NT2/D1 (cell line): ENCODE measurements around the gene SMAD1.

Experiments used
- DNase-seq: peaks from one replicate; pipeline ENCODE4 v3.0.0-alpha.2; 2011; ENCODE audit warnings: low read depth, low spot score
- H3K27me3 ChIP-seq: 2 replicates; pipeline ENCODE4 v1.6.0; 2011; ENCODE audit warnings: mild to moderate bottlenecking; ENCODE audit not compliant: insufficient read length, insufficient read depth
- H3K36me3 ChIP-seq: 2 replicates; pipeline ENCODE4 v1.6.1; 2011; ENCODE audit warnings: mild to moderate bottlenecking, low read length, mixed read lengths; ENCODE audit not compliant: insufficient read depth, insufficient read length
- H3K4me1 ChIP-seq: 2 replicates; pipeline ENCODE4 v1.5.1; 2011; ENCODE audit not compliant: insufficient read depth, insufficient read length
- H3K4me3 ChIP-seq: 2 replicates; pipeline ENCODE4 v1.5.1; 2011; ENCODE audit warnings: low read depth; ENCODE audit not compliant: insufficient read length
- H3K9ac ChIP-seq: 2 replicates; pipeline ENCODE4 v1.6.0; 2011; ENCODE audit warnings: low read depth; ENCODE audit not compliant: insufficient read length
- H3K9me3 ChIP-seq: 2 replicates; pipeline ENCODE4 v1.5.1; 2011; ENCODE audit warnings: mild to moderate bottlenecking, low read length; ENCODE audit not compliant: insufficient read depth
- SUZ12 ChIP-seq: IDR thresholded peaks from 2 replicates; pipeline ENCODE4 v1.6.1; 2011; ENCODE audit not compliant: insufficient read length, insufficient read depth; ENCODE audit errors: extremely low read depth
- YY1 ChIP-seq: IDR thresholded peaks from 2 replicates; pipeline ENCODE4 v1.6.1; 2011; ENCODE audit not compliant: insufficient read length, insufficient read depth
- ZNF274 ChIP-seq: IDR thresholded peaks from 2 replicates; pipeline ENCODE4 v1.6.1; 2011; ENCODE audit warnings: mild to moderate bottlenecking, low read depth, low read length

The SMAD1 gene

DNA sequence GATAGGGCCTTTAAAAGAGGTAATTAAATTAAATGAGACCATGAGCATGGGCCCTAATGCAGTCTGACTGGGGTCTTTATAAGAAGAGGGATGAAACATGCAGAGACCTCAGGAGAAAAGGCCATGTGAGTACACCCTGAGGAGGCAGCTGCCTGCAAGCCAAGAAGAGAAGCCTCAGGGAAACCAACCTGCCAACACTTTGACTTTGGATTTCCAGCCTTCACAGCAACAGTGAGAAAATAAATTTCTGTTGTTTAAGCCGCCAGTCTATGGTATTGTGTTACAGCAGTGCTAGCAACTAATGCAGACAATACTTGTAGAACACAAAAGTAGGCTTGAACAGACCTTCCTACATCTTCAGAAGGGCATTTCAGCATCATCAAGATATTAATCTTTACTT is 52.3 kb downstream of the SMAD1 start:
- no peak for TF ChIP-seq SUZ12
- TF ChIP-seq ZNF274: no peak
- no peak for TF ChIP-seq YY1
- DNase-seq: no peak

GRCh38 chr4:145535202-145535601 is 53.5 kb downstream of the SMAD1 start:
- Histone ChIP-seq H3K4me3 (no peak overlapping the region), H3K9me3 (no peaks in the 10 kb centered on the region), H3K4me1 (no peaks in the 10 kb centered on the region), H3K9ac (no peak overlapping the region), H3K36me3 (peaks cover 2% of the 10 kb centered on the region), H3K27me3 (no peaks in the 10 kb centered on the region)
- no peak for DNase-seq
- TF ChIP-seq ZNF274 (no peak), SUZ12 (no peak), YY1 (no peak)

More for the DNA sequence above, 52.3 kb downstream of the SMAD1 start:
- no peak overlapping the region for H3K9ac ChIP-seq
- no peaks in the 10 kb centered on the region for H3K9me3 ChIP-seq
- no peaks in the 10 kb centered on the region for H3K4me1 ChIP-seq
- no peaks in the 10 kb centered on the region for H3K27me3 ChIP-seq
- H3K36me3 ChIP-seq: no peaks in the 10 kb centered on the region
- no peak overlapping the region for H3K4me3 ChIP-seq

- Histone ChIP-seq H3K27me3 (no peaks in the 10 kb centered on the region), H3K9ac (no peak overlapping the region), H3K36me3 (peaks cover 2% of the 10 kb centered on the region), H3K4me3 (no peak overlapping the region), H3K9me3 (no peaks in the 10 kb centered on the region), H3K4me1 (no peaks in the 10 kb centered on the region)
- TF ChIP-seq SUZ12 (no peak), YY1 (no peak), ZNF274 (no peak)
- no peak for DNase-seq
Measured at GRCh38 chr4:145536044-145536443, 54.4 kb downstream of the SMAD1 start.

DNA sequence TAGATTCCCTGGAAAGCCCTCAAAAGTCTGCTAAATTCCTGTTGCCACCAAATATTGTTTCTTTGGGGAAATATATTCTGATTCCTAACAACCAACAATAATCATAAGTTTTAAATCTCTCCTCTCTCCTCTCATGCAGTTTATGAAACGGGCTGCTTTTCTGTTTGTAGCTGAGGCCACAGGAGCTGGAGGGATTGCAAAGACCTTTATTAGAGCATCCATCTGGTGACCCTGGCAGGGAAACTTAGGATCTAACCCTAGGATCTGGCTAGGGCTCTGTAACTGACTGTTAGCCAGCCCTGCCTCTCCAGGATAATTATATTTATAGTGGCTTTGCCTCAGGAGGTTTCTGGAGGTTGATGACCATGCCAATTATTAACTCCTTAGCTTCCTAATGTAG is 56.9 kb downstream of the SMAD1 start:
- no peak for DNase-seq
- TF ChIP-seq SUZ12 (no peak), ZNF274 (no peak), YY1 (no peak)
- Histone ChIP-seq H3K9ac (no peak overlapping the region), H3K27me3 (no peaks in the 10 kb centered on the region), H3K4me3 (no peak overlapping the region), H3K4me1 (no peaks in the 10 kb centered on the region), H3K36me3 (peaks cover 5% of the 10 kb centered on the region), H3K9me3 (no peaks in the 10 kb centered on the region)

DNA sequence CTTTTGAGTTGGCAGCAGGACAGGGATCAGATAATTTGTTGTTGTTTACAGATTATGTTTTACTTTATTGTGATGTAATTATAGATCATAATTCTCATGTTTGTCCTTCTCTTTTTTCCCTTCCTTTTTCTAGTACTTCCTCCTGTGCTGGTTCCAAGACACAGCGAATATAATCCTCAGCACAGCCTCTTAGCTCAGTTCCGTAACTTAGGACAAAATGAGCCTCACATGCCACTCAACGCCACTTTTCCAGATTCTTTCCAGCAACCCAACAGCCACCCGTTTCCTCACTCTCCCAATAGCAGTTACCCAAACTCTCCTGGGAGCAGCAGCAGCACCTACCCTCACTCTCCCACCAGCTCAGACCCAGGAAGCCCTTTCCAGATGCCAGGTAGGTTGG is 58.0 kb downstream of the SMAD1 start:
- no peak for TF ChIP-seq ZNF274
- TF ChIP-seq SUZ12: no peak
- no peak for TF ChIP-seq YY1
- H3K4me1 ChIP-seq: no peaks in the 10 kb centered on the region
- no peak overlapping the region for H3K4me3 ChIP-seq
- no peaks in the 10 kb centered on the region for H3K9me3 ChIP-seq
- DNase-seq: no peak
- H3K27me3 ChIP-seq: no peaks in the 10 kb centered on the region
- peaks cover 5% of the 10 kb centered on the region for H3K36me3 ChIP-seq
- no peak overlapping the region for H3K9ac ChIP-seq

- no peaks in the 10 kb centered on the region for H3K4me1 ChIP-seq
- no peak for DNase-seq
- H3K4me3 ChIP-seq: no peak overlapping the region
- TF ChIP-seq ZNF274: no peak
- TF ChIP-seq SUZ12: no peak
- no peak for TF ChIP-seq YY1
- no peaks in the 10 kb centered on the region for H3K27me3 ChIP-seq
- no peaks in the 10 kb centered on the region for H3K9me3 ChIP-seq
- H3K36me3 ChIP-seq: peaks cover 5% of the 10 kb centered on the region
- no peak overlapping the region for H3K9ac ChIP-seq
Measured at GRCh38 chr4:145540235-145540634, 58.6 kb downstream of the SMAD1 start.

DNA sequence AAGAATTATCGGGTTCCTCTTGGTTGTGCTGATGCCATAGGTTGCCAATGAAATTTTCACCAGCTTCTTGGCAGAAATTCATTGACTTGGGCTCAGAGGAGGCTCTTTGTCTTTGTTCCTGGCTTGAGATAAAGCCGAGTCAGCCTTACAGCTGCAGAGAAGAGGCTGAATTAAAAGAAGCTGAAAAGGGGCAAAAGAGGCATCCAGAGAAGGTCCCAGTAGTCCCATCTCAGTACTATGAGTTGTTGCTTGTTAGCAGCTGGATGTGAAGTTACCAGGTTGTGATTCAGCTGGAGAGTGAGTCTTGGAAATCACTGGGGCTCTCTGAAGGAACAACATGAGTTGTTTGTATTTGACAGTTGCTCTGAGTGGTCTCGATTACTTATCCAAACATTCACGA is 59.7 kb downstream of the SMAD1 start:
- peaks cover 5% of the 10 kb centered on the region for H3K36me3 ChIP-seq
- H3K4me3 ChIP-seq: no peak overlapping the region
- DNase-seq: no peak
- no peak overlapping the region for H3K9ac ChIP-seq
- TF ChIP-seq YY1: no peak
- TF ChIP-seq ZNF274: no peak
- no peak for TF ChIP-seq SUZ12
- no peaks in the 10 kb centered on the region for H3K27me3 ChIP-seq
- no peaks in the 10 kb centered on the region for H3K4me1 ChIP-seq
- no peaks in the 10 kb centered on the region for H3K9me3 ChIP-seq

- Histone ChIP-seq H3K27me3 (no peaks in the 10 kb centered on the region), H3K9ac (no peak overlapping the region), H3K9me3 (no peaks in the 10 kb centered on the region), H3K4me1 (no peaks in the 10 kb centered on the region), H3K36me3 (peaks cover 14% of the 10 kb centered on the region), H3K4me3 (no peak overlapping the region)
- TF ChIP-seq ZNF274: no peak
- TF ChIP-seq YY1: no peak
- TF ChIP-seq SUZ12: no peak
- DNase-seq: no peak
Measured at GRCh38 chr4:145545031-145545430, 63.4 kb downstream of the SMAD1 start.
